ENCODE data around the gene TDRD7.
"Not testable (repeated sequence)": the region's sequence is repeated elsewhere in the genome, so short reads cannot be mapped to it uniquely, and the experiment has no call there.

The TDRD7 gene

DNA sequence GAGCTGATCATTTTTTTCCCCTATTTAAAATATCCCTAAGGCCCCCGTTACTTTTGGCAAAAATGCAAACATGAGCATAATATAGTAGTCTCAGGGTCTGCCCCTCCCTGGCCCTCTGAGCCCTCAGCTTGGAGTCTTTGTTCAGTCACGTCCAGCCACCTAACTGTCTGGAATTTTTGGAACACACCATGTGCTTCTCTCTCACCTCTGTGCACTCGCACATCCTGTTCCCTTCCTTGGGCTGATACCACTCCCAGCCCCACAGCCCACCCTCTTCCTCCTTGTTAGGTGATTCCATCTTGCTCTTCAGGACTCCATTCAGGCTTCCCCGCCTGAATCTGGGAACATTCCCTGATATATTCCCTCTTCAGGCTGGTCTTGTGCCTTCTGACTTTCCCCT lies 16.0 kb downstream of the TDRD7 start:
- no peak for FAIRE-seq

GRCh38 chr9:97430316-97431043 lies 18.6 kb downstream of the TDRD7 start:
- no peak for FAIRE-seq

- no peak for FAIRE-seq
Observed at GRCh38 chr9:97431044-97431441, 19.1 kb downstream of the TDRD7 start.

DNA sequence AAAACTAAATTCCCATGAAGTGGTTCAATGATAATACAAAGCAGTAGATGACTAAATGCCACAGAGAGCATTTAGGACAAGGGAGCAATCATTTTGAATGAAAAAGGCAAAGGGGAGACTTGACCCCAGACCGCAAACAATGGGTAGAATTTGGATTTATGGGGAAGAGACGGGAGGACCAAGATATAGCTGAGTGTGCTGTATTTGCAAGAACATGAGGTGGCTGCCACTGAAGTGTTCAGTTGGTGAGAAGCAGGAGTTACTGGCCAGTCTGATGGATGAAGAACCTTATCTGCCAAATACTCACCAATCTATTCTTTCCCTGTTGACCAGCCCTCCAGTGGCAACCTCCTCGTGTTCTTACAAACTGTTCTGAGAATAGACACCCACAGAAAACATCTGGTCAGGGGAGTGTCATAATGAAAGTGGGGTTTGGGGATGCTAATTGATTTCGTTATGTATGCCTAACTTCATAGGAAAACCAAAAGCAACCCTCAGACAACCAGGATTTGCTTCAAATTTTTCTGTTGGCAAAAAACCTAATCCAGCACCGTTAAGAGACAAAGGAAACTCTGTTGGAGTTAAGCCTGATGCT lies 19.8 kb downstream of the TDRD7 start:
- FAIRE-seq: no peak

- FAIRE-seq: no peak
Observed at GRCh38 chr9:97437051-97437600, 25.2 kb downstream of the TDRD7 start.

DNA sequence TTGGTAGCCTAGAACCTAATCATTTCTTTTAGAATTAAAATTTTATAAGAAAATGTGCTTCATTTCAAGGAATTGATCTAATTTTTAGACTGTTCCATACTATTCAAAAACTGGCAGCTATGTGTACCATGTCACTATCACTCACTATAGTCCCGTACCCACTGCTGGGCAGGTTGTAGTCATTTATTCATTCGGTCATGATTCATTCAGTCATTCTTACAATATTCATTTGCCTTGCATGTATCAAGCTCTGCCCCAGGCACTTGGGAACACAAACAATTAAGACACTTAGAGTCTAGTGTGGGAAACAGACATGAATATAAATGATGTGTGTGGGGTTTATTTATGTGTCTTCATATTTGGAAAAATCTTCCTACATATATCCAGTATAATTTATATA lies 26.4 kb downstream of the TDRD7 start:
- no peak for FAIRE-seq

- FAIRE-seq: no peak
Observed at GRCh38 chr9:97438666-97439065, 26.8 kb downstream of the TDRD7 start.

GRCh38 chr9:97440160-97440559 lies 28.3 kb downstream of the TDRD7 start:
- no peak for FAIRE-seq

DNA sequence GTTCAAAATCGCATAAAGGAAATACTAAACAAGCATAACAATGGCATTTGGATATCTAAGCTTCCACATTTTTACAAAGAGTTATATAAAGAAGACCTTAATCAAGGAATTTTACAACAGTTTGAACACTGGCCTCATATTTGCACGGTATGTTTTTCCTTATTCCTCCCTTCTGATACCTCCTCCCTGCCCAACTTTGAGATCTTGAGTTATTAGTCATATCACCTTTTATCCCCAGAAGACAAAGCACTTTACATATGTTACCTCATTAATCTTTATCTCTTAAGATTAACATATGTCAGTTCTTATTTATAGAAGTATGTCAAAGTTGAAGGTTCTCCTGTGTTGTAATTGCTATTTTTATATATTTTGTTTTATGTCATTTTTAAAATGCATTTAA lies 29.8 kb downstream of the TDRD7 start:
- no peak for FAIRE-seq

- FAIRE-seq: no peak
Observed at GRCh38 chr9:97445119-97445701, 33.3 kb downstream of the TDRD7 start.

GRCh38 chr9:97447001-97447400 lies 35.1 kb downstream of the TDRD7 start:
- FAIRE-seq: no peak

GRCh38 chr9:97453573-97453972 lies 41.7 kb downstream of the TDRD7 start:
- not testable (repeated sequence) for FAIRE-seq

GRCh38 chr9:97456841-97457240 lies 44.9 kb downstream of the TDRD7 start:
- FAIRE-seq: not testable (repeated sequence)

- no peak for FAIRE-seq
Observed at GRCh38 chr9:97459326-97459725, 47.4 kb downstream of the TDRD7 start.

- FAIRE-seq: no peak
Observed at GRCh38 chr9:97462159-97462558, 50.3 kb downstream of the TDRD7 start.

- no peak for FAIRE-seq
Observed at GRCh38 chr9:97462914-97463313, 51.0 kb downstream of the TDRD7 start.

GRCh38 chr9:97468658-97469448 lies 57.0 kb downstream of the TDRD7 start:
- no peak for FAIRE-seq

- FAIRE-seq: no peak
Observed at GRCh38 chr9:97470076-97470475, 58.2 kb downstream of the TDRD7 start.

DNA sequence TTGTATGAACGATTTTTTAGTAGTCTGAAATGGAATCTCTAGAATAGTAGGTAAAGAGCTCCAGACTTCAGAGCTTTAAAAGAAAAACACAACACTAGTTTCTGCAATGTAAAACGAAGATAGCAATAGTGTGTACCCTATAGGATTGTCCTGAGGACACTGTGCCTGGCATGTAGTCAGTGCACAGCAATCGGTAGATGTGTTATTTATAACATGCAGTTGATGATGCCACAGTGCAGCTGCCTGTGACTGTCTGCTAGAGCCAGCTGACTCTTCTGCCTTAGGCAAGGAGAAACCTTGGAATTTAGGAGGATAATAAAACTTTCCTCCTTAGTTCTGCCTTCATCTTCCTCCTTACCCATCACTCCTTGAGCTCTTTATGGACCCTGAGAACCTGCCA lies 61.8 kb downstream of the TDRD7 start:
- no peak for FAIRE-seq

- no peak for FAIRE-seq
Observed at GRCh38 chr9:97474372-97474925, 62.6 kb downstream of the TDRD7 start.

- FAIRE-seq: no peak
Observed at GRCh38 chr9:97475059-97475458, 63.2 kb downstream of the TDRD7 start.

- FAIRE-seq: no peak
Observed at GRCh38 chr9:97478301-97478981, 66.5 kb downstream of the TDRD7 start.

Measured in G401.6 (cell line).